HG03571 (cell line): Measurements from ENCODE around the gene PCSK5.

Experiments
- ATAC-seq: cut with Tn5 transposase; IDR thresholded peaks from one replicate; pipeline ENCODE4 v1.9.1; 2021; ENCODE audit not compliant: unreplicated experiment

Gene PCSK5

GRCh38 chr9:76177931-76178330, 287.5 kb downstream of the PCSK5 start:
- ATAC-seq: no peak

- ATAC-seq: no peak
These were observed 290.1 kb downstream of the PCSK5 start for GRCh38 chr9:76180541-76180940.

- no peak for ATAC-seq
These were observed 290.7 kb downstream of the PCSK5 start for GRCh38 chr9:76181020-76181641.

- ATAC-seq: no peak
These were observed 291.3 kb downstream of the PCSK5 start for GRCh38 chr9:76181781-76182180.

- no peak for ATAC-seq
These were observed 295.0 kb downstream of the PCSK5 start for GRCh38 chr9:76185432-76185831.

GRCh38 chr9:76188286-76188685, 297.8 kb downstream of the PCSK5 start:
- ATAC-seq: no peak

GRCh38 chr9:76188905-76189304, 298.4 kb downstream of the PCSK5 start:
- no peak for ATAC-seq

- ATAC-seq: no peak
These were observed 301.0 kb downstream of the PCSK5 start for GRCh38 chr9:76191493-76191892.

- no peak for ATAC-seq
These were observed 301.5 kb downstream of the PCSK5 start for GRCh38 chr9:76192013-76192412.

- no peak for ATAC-seq
These were observed 304.4 kb downstream of the PCSK5 start for GRCh38 chr9:76194896-76195295.

GRCh38 chr9:76198336-76198735, 307.9 kb downstream of the PCSK5 start:
- ATAC-seq: no peak

GRCh38 chr9:76200315-76200714, 309.8 kb downstream of the PCSK5 start:
- no peak for ATAC-seq

- no peak for ATAC-seq
These were observed 310.3 kb downstream of the PCSK5 start for GRCh38 chr9:76200745-76201144.

- no peak for ATAC-seq
These were observed 312.9 kb downstream of the PCSK5 start for GRCh38 chr9:76203373-76203772.

- no peak for ATAC-seq
These were observed 316.3 kb downstream of the PCSK5 start for GRCh38 chr9:76206821-76207220.

GRCh38 chr9:76213751-76214150, 323.3 kb downstream of the PCSK5 start:
- no peak for ATAC-seq

- no peak for ATAC-seq
These were observed 324.6 kb downstream of the PCSK5 start for GRCh38 chr9:76215066-76215465.

- no peak for ATAC-seq
These were observed 325.7 kb downstream of the PCSK5 start for GRCh38 chr9:76216161-76216649.

GRCh38 chr9:76218117-76218885, 327.8 kb downstream of the PCSK5 start:
- ATAC-seq: no peak

- ATAC-seq: no peak
These were observed 328.5 kb downstream of the PCSK5 start for GRCh38 chr9:76218886-76219445.

GRCh38 chr9:76219560-76220151, 329.2 kb downstream of the PCSK5 start:
- no peak for ATAC-seq

GRCh38 chr9:76221423-76221822, 330.9 kb downstream of the PCSK5 start:
- ATAC-seq: no peak
